ACC112 (cell line): ENCODE data around the gene INTS4.
"Not testable (repeated sequence)": the region's sequence is repeated elsewhere in the genome, so short reads cannot be mapped to it uniquely, and the experiment has no call there.

Source experiments
- H2AFZ ChIP-seq: fragments of 200-600 bp; sonication (generic); one replicate; pipeline ENCODE4 v1.6.0; 2017; ENCODE audit warnings: antibody characterized with exemption, low read length; ENCODE audit not compliant: unreplicated experiment
- H3K27ac ChIP-seq: fragments of 200-600 bp; sonication (generic); 2 replicates; pipeline ENCODE4 v1.5.1; 2014; ENCODE audit warnings: low read depth, mild to moderate bottlenecking, antibody characterized with exemption, low read length, moderate library complexity
- H3K27me3 ChIP-seq: fragments of 200-600 bp; sonication (generic); 2 replicates; pipeline ENCODE4 v1.6.1; 2014; ENCODE audit warnings: mild to moderate bottlenecking, antibody characterized with exemption, low read length, moderate library complexity, mixed read lengths; ENCODE audit not compliant: insufficient read depth
- H3K36me3 ChIP-seq: fragments of 200-600 bp; sonication (generic); 2 replicates; pipeline ENCODE4 v1.6.1; 2016; ENCODE audit warnings: mild to moderate bottlenecking, antibody characterized with exemption, low read length, moderate library complexity, mixed read lengths; ENCODE audit not compliant: insufficient read depth
- H3K4me1 ChIP-seq: fragments of 200-600 bp; sonication (generic); one replicate; pipeline ENCODE4 v1.6.1; 2016; ENCODE audit warnings: low read length, mixed read lengths; ENCODE audit not compliant: insufficient read depth, unreplicated experiment, control insufficient read depth
- H3K4me3 ChIP-seq: fragments of 200-600 bp; sonication (generic); 2 replicates; pipeline ENCODE4 v1.5.1; 2014; ENCODE audit warnings: mild to moderate bottlenecking, low read depth, low read length
- H3K79me2 ChIP-seq: fragments of 200-600 bp; sonication (generic); one replicate; pipeline ENCODE4 v1.6.0; 2016; ENCODE audit warnings: low read length; ENCODE audit not compliant: control insufficient read depth, unreplicated experiment, insufficient read depth

The INTS4 gene, protein sequence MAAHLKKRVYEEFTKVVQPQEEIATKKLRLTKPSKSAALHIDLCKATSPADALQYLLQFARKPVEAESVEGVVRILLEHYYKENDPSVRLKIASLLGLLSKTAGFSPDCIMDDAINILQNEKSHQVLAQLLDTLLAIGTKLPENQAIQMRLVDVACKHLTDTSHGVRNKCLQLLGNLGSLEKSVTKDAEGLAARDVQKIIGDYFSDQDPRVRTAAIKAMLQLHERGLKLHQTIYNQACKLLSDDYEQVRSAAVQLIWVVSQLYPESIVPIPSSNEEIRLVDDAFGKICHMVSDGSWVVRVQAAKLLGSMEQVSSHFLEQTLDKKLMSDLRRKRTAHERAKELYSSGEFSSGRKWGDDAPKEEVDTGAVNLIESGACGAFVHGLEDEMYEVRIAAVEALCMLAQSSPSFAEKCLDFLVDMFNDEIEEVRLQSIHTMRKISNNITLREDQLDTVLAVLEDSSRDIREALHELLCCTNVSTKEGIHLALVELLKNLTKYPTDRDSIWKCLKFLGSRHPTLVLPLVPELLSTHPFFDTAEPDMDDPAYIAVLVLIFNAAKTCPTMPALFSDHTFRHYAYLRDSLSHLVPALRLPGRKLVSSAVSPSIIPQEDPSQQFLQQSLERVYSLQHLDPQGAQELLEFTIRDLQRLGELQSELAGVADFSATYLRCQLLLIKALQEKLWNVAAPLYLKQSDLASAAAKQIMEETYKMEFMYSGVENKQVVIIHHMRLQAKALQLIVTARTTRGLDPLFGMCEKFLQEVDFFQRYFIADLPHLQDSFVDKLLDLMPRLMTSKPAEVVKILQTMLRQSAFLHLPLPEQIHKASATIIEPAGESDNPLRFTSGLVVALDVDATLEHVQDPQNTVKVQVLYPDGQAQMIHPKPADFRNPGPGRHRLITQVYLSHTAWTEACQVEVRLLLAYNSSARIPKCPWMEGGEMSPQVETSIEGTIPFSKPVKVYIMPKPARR

DNA sequence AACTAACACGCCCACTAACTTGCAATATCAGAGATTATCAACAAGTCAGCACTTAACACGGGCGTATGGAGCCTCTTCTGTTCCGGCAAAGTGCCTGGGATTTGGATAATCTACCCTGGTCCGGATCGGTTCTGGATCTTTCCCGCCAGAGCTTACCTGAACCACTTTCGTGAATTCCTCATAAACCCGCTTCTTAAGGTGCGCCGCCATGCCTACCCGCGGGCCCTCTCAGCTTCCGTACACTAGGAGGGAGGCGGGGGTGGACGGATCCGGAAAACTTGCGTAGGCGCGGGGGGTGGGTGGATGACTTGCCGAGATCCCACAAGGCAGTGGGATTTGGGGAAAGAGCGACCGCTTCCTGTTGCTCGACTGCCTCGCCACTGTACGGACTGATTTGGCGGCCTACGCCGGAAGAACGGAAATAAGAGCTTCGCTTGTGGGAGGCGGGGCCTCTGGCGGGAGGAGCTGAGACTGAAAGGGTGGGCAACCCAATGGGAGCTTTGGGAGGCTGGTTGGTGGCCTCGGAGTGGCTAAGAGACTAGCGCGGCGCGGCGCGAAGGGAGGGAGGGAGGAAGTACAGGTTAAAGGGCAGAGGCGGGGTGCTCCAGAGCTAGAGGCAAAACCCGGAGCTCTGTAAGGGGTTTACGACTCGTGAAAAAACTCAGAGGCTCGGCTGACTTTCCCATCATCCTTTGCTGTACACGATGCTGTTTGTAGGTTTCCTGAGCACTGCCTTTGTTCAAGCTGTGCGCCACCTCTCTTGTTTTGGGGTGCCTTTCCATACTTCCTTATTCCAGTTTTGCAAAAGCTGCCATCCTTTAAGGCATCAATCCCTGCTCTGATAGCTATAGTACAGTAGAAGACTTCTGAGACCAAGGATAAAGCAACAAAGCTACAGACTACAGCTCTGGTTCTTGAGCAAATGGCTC, at the start of gene INTS4:
Gene INTS4, minus strand, starts transcription at position 235 of the 929 bp plus-strand sequence. Its CDS starts 25 bp downstream, at position 210.
- Histone ChIP-seq H3K4me1 (peaks cover 9% of the 10 kb centered on the region), H3K4me3 (peak within 1 kb of the TSS; percentile 84), H3K36me3 (no peaks in the 10 kb centered on the region), H3K79me2 (peaks cover 14% of the 10 kb centered on the region), H3K27me3 (no peaks in the 10 kb centered on the region), H3K27ac (peak within 1 kb of the TSS; percentile 61), H2AFZ (peak within 1 kb of the TSS; percentile 99)

DNA sequence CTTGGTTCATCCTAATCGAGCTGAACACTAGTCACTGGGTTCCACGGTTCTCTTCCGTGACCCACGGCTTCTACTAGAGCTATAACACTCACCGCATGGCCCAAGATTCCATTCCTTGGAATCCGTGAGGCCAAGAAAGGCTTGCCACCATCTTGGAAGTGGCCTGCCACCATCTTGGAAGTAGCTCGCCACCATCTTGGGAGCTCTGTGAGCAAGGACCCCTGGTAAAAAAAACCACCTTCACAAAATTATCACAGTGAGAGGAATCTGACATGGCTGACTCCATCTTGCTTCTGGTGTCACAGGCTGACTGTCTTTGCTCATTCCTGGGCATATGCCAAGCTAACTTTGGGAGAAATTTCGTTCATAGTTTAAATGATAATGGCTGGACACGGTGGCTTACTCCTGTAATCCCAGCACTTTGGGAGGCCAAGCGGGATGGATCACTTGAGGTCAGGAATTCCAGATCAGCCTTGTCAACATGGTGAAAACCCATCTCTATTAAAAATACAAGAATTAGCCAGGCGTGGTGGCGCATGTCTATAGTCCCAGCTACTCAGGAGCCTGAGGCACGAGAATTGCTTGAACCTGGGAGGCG, 47.5 kb upstream of the INTS4 start:
- Histone ChIP-seq H3K79me2 (peaks cover 2% of the 10 kb centered on the region), H3K4me3 (no peak overlapping the region), H3K27me3 (no peaks in the 10 kb centered on the region), H3K27ac (no peak overlapping the region), H3K4me1 (peaks cover 37% of the 10 kb centered on the region), H3K36me3 (no peaks in the 10 kb centered on the region), H2AFZ (no peak overlapping the region)

DNA sequence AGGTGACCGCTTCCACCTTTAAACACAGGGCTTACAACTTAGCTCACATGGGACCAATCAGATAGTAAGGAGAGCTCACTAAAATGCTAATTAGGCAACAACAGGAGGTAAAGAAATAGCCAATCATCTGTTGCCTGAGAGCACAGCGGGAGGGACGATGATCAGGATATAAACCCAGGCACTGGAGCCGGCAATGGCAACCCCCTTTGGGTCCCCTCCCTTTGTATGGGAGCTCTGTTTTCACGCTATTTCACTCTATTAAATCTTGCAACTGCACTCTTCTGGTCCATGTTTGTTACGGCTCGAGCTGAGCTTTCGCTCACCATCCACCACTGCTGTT, 46.9 kb upstream of the INTS4 start:
- not testable (repeated sequence) for H3K27me3 ChIP-seq, H3K36me3 ChIP-seq, H3K4me3 ChIP-seq, H2AFZ ChIP-seq, H3K79me2 ChIP-seq
- Histone ChIP-seq H3K27ac (peak overlapping the region; percentile 98; the same call in 1 of the 2 replicates), H3K4me1 (peaks cover 40% of the 10 kb centered on the region)

DNA sequence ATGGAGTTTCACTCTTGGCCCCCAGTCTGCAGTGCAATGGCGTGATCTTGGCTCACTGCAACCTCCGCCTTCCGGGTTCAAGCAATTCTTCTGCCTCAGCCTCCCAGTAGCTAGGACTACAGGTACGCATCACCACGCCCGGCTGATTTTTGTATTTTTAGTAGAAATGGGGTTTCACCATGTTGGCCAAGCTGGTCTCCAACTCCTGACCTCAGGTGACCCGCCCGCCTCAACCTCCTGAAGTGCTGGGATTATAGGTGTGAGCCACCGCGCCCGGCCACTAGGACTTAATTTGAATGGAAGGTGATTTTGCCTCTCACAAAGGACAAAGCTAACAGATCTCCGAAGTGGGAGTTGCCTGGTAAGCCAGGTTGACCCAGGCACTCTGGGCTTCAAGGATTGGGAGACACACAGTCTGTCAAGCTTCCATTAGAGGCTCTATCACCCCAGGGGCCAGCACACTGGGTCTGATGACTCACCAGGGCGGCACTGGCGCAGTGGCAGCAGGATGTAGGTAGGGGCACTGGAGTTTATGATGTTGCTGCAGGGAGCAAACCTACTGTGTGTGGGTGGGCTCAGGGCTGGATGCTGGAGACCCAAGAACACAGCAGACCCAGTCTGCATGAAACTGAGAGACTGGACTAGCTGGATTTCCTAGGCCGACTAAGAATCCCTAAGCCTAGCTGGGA, 46.4 kb upstream of the INTS4 start:
- H3K79me2 ChIP-seq = peaks cover 2% of the 10 kb centered on the region
- peak overlapping the region; percentile 47; the same call in 1 of the 2 replicates for H3K4me3 ChIP-seq
- H2AFZ ChIP-seq = peak overlapping the region; percentile 32
- peaks cover 38% of the 10 kb centered on the region for H3K4me1 ChIP-seq
- peak overlapping the region; percentile 98 for H3K27ac ChIP-seq
- no peaks in the 10 kb centered on the region for H3K27me3 ChIP-seq
- H3K36me3 ChIP-seq = no peaks in the 10 kb centered on the region

DNA sequence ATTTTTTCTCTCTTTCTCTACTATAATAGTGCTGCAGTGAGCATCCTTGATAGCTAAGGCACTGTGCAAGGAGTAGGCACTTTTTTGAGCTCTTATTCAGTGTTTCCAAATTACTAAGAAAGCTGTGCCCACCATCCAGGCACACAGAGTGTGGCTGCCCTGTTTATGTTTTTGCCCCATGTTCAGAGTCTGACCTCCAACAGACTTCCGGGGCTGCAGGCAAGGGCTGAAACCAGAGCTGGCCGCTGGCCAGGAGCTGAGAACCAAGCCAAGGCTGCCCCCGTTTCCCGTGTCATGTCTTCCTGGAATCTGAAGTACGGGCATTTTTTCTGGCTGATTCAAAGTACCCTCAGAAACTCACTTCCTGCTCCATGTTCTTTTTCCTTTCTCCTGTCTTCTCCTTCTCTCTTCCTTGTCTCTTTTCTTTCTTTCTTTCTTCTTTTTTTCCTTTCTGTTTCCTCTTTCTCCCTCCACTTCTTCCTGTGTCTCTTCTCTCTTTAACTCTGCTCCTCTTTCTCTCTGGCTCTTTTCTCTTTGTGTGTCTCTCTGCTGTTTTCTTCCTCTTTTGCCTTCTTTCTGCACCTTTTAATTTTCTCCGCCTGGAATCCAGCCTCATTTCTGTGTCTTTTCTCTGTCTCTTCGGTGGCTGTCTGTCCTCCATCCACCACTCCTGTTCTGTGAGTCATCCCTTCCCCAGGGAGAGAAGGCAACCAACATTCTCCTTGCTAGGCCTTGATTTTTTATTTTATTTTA, 45.6 kb upstream of the INTS4 start:
- Histone ChIP-seq H3K27ac (peak overlapping the region; percentile 98), H3K36me3 (no peaks in the 10 kb centered on the region), H3K4me3 (peak overlapping the region; percentile 68), H3K27me3 (no peaks in the 10 kb centered on the region), H3K79me2 (peaks cover 2% of the 10 kb centered on the region), H3K4me1 (peaks cover 32% of the 10 kb centered on the region), H2AFZ (peak overlapping the region; percentile 83)

DNA sequence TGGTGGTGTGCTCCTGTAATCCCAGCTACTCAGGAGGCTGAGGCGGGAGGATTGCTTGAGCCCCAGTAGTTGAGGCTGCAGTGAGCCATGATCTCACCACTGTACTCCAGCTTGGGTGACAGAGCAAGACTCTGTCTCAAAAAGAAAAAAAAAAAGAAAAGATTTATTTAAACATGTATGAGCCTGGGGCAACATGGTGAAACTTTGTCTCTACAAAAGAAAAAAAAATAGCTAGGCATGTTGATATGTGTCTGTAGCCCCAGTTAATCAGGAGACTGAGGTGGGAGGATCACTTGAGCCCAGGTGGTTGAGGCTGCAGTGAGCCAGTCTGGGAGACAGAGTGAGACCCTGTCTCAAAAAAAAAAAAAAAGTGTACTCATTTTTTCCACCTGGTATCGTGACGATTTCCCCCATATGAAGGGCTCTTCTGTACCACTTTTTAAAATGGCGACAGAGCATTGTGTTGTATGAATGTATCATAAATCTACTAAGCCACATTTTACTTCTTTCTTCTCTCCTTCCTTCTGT, 45.0 kb upstream of the INTS4 start:
- H3K27me3 ChIP-seq = no peaks in the 10 kb centered on the region
- peak overlapping the region; percentile 98 for H3K27ac ChIP-seq
- no peaks in the 10 kb centered on the region for H3K36me3 ChIP-seq
- peaks cover 2% of the 10 kb centered on the region for H3K79me2 ChIP-seq
- peak overlapping the region; percentile 68; the same call in 1 of the 2 replicates for H3K4me3 ChIP-seq
- H3K4me1 ChIP-seq = peaks cover 32% of the 10 kb centered on the region
- peak overlapping the region; percentile 83 for H2AFZ ChIP-seq

DNA sequence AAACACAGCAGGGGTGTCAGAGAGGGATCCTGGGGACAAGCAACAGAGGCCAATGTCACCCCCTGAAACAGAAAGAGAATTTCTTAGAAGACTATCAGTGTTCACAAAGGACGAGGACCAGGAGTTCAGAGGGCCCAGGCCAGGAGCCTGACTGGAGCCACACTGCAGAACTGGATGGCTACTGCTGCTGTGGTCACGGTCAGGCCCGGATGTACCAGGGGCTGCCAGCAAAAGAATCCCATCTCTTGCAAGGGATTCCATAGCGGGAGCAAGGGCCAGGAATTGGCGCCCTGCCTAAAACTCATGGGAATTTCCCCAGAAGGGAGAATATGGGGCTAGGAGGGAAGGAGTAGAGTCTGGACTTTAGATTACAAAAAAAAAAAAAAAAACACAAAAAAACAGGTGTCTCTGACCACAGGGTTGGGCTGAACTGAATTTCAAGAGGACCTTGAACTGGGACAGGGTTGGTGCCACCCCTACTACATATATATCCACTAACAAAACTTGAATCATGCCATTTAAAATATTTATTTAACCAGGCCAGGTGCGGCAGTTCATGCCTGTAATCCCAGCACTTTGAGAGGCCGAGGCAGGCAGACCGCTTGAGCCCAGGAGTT, 44.3 kb upstream of the INTS4 start:
- Histone ChIP-seq H2AFZ (no peak overlapping the region), H3K4me1 (peaks cover 32% of the 10 kb centered on the region), H3K27ac (no peak overlapping the region; the same call in 1 of the 2 replicates), H3K36me3 (no peaks in the 10 kb centered on the region), H3K79me2 (peaks cover 2% of the 10 kb centered on the region), H3K27me3 (no peaks in the 10 kb centered on the region), H3K4me3 (no peak overlapping the region)

DNA sequence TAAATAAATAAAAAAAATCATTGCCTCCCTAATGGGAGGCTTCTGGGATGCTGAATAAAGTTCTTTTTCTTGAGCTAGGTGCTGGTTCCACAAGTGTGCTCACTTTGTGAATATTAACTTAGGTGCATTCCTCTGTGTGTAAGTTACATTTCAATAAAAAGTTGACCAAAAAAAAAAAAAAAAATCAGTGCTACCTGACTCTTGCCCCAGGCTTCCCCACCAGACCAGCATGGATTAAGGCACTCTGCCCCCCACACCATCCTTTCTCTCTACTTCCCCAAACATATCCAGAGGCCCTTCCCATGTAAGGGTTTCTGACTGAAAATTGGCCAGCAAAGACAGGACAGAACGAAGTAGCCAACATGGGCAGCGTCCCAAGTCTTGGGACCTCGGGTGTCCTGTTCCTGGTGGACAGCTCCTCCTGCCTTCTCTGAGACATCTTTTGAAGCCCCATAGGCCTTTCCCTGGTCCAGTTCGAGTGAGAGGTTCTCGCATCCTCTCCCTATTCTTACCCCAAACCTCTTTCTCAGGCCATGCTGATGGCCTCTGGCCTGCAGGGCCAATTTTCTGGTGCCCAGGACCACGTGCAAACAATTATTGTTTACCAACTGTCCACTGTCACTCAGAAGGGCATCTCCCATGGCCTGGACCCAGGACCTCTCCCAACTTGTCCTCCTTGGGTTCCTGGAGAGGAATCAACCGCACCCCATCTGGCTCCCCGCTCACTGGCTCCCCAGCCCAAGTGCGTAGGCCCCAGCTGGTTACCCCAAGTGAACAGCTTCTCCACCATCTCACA, 43.6 kb upstream of the INTS4 start:
- Histone ChIP-seq H3K36me3 (no peaks in the 10 kb centered on the region), H3K27me3 (no peaks in the 10 kb centered on the region), H3K4me1 (peaks cover 32% of the 10 kb centered on the region), H3K79me2 (peaks cover 2% of the 10 kb centered on the region), H3K27ac (no peak overlapping the region), H3K4me3 (no peak overlapping the region), H2AFZ (no peak overlapping the region)
